IMR-90 (cell line): Measurements from ENCODE around the gene KCTD19. TPM values are rescaled to one million over a fixed set of nuclear protein-coding genes. Genes with fewer than 3 reads are reported as not detected.

ENCODE experiments used
- ATAC-seq: fragments of 200-7000 bp; cut with Tn5 transposase; 2 replicates; pipeline ENCODE4 v1.9.1; 2020; ENCODE audit warnings: low read depth, mild to moderate bottlenecking, moderate library complexity
- BruUV-seq: library from RNA; stranded (reverse); fragments of 400-500 nt; replicated peaks from 2 replicates; lab custom pipeline; 2021; lab: Mats Ljungman, UMichigan
- CTCF ChIA-PET: fragments of 300-600 bp; formaldehyde crosslinking; extraction: SDS; loops from one replicate; lab custom pipeline; 2021; ENCODE audit warnings: antibody characterized with exemption; lab: Yijun Ruan, JAX
- POLR2A ChIA-PET: fragments of 300-600 bp; sonication (Branson Sonifier 250); formaldehyde crosslinking; loops from one replicate; lab custom pipeline; 2022; ENCODE audit warnings: antibody characterized with exemption; ENCODE audit not compliant: unreplicated experiment; lab: Charles Lee
- DNase-seq: peaks from one replicate; pipeline ENCODE4 v3.0.0; 2013
- H2AFZ ChIP-seq: replicated peaks from 2 replicates; pipeline ENCODE3; 2013; ENCODE audit warnings: low read length, mild to moderate bottlenecking; ENCODE audit not compliant: poor library complexity
- H2AK5ac ChIP-seq: 2 replicates; pipeline ENCODE4 v1.6.1; 2013; ENCODE audit warnings: low read depth, low read length, inconsistent platforms
- H2AK9ac ChIP-seq: replicated peaks from 2 replicates; pipeline ENCODE3; 2013; ENCODE audit warnings: mild to moderate bottlenecking, low read depth, low read length, moderate library complexity; ENCODE audit not compliant: poor library complexity
- H2BK120ac ChIP-seq: 2 replicates; pipeline ENCODE4 v1.6.1; 2013; ENCODE audit warnings: low read depth, low read length, inconsistent platforms
- H2BK15ac ChIP-seq: 3 replicates; pipeline ENCODE4 v1.6.1; 2013; ENCODE audit warnings: low read depth, low read length, inconsistent platforms
- H2BK20ac ChIP-seq: 2 replicates; pipeline ENCODE4 v1.6.1; 2013; ENCODE audit warnings: low read depth, mild to moderate bottlenecking, inconsistent platforms, low read length, moderate library complexity
- H2BK5ac ChIP-seq: 2 replicates; pipeline ENCODE4 v1.6.1; 2013; ENCODE audit warnings: mild to moderate bottlenecking, low read depth, low read length, inconsistent platforms; ENCODE audit not compliant: poor library complexity, severe bottlenecking
- H3K14ac ChIP-seq: replicated peaks from 2 replicates; pipeline ENCODE4 v1.6.1; 2013; ENCODE audit warnings: low read depth, low read length, inconsistent platforms
- H3K18ac ChIP-seq: 2 replicates; pipeline ENCODE4 v1.6.1; 2013; ENCODE audit warnings: low read depth, low read length, control low read depth
- H3K23ac ChIP-seq: 2 replicates; pipeline ENCODE4 v1.6.1; 2013; ENCODE audit warnings: low read depth, low read length, inconsistent platforms
- H3K27ac ChIP-seq: 2 replicates; pipeline ENCODE4 v1.5.1; 2013; ENCODE audit warnings: mild to moderate bottlenecking, control low read depth, low read length; ENCODE audit not compliant: insufficient read depth
- H3K27me3 ChIP-seq: 2 replicates; pipeline ENCODE4 v1.6.1; 2013; ENCODE audit warnings: low read length; ENCODE audit not compliant: control insufficient read depth, insufficient read depth
- H3K36me3 ChIP-seq: 2 replicates; pipeline ENCODE4 v1.6.1; 2013; ENCODE audit warnings: low read length, mixed read lengths; ENCODE audit not compliant: control insufficient read depth, insufficient read depth
- H3K4ac ChIP-seq: 2 replicates; pipeline ENCODE4 v1.6.1; 2013; ENCODE audit warnings: low read depth, low read length, inconsistent platforms
- H3K4me1 ChIP-seq: 2 replicates; pipeline ENCODE4 v1.6.1; 2013; ENCODE audit warnings: low read length, mixed read lengths; ENCODE audit not compliant: control insufficient read depth, insufficient read depth
- H3K4me2 ChIP-seq: 2 replicates; pipeline ENCODE4 v1.6.1; 2013; ENCODE audit warnings: low read depth, mild to moderate bottlenecking, control low read depth, low read length, moderate library complexity
- H3K4me3 ChIP-seq: 2 replicates; pipeline ENCODE4 v1.5.1; 2013; ENCODE audit warnings: low read depth, mild to moderate bottlenecking, control low read depth, low read length, moderate library complexity; ENCODE audit not compliant: insufficient read depth
- H3K56ac ChIP-seq: 2 replicates; pipeline ENCODE4 v1.6.1; 2013; ENCODE audit warnings: low read length, inconsistent platforms; ENCODE audit not compliant: insufficient read depth; ENCODE audit errors: extremely low read depth
- H3K79me1 ChIP-seq, 2 experiments: 2 replicates each; pipeline ENCODE4 v1.6.1; 2013; ENCODE audit warnings: low read length in 2 of 2, inconsistent platforms in 1 of 2, low read depth in 1 of 2
- H3K9ac ChIP-seq: 2 replicates; pipeline ENCODE4 v1.6.1; 2013; ENCODE audit warnings: low read depth, low read length, control low read depth
- H3K9me1 ChIP-seq: 2 replicates; pipeline ENCODE4 v1.6.1; 2013; ENCODE audit warnings: low read length, inconsistent platforms; ENCODE audit not compliant: insufficient read depth
- H3K9me3 ChIP-seq: 2 replicates; pipeline ENCODE4 v1.6.1; 2013; ENCODE audit warnings: low read length; ENCODE audit not compliant: control insufficient read depth, insufficient read depth
- H4K20me1 ChIP-seq: 2 replicates; pipeline ENCODE4 v1.6.1; 2013; ENCODE audit warnings: low read length, inconsistent platforms; ENCODE audit not compliant: insufficient read depth
- H4K5ac ChIP-seq: 2 replicates; pipeline ENCODE4 v1.6.1; 2013; ENCODE audit warnings: mild to moderate bottlenecking, low read depth, low read length, control low read depth
- H4K8ac ChIP-seq, 2 experiments: 2 replicates each; pipeline ENCODE4 v1.6.1; 2013; ENCODE audit warnings: low read depth in 2 of 2, low read length in 2 of 2, control low read depth in 1 of 2, inconsistent platforms in 1 of 2
- H4K91ac ChIP-seq: 2 replicates; pipeline ENCODE4 v1.6.1; 2013; ENCODE audit warnings: low read depth, low read length, inconsistent platforms; ENCODE audit not compliant: insufficient read depth
- RCOR1 ChIP-seq: IDR thresholded peaks from 2 replicates; pipeline ENCODE4 v1.6.1; 2012; ENCODE audit warnings: mild to moderate bottlenecking, low read length, improper control_type of control experiment; ENCODE audit not compliant: insufficient replicate concordance
- SMC3 ChIP-seq: fragments of 150-350 bp; IDR thresholded peaks from 2 replicates; pipeline ENCODE4 v1.6.1; 2016; ENCODE audit warnings: low read depth, mild to moderate bottlenecking, antibody characterized with exemption, low read length, moderate library complexity
- WGBS, 2 experiments: methylation state at CpG; one replicate each; pipeline versions ENCODE4 v1.1.5 to v1.1.7; 2013; ENCODE audit warnings: missing lambda C conversion rate in 2 of 2; ENCODE audit not compliant: insufficient read length in 1 of 2; ENCODE audit errors: extremely low coverage in 2 of 2; 5-methylcytosine and 5-hydroxymethylcytosine counted together
- dilution Hi-C: fragments of 300-500 bp; cut with HindIII; formaldehyde crosslinking; loops from one replicate; pipeline ENCODE4 v1.14.3; 2018; ENCODE audit warnings: low sequenced_read_pairs; ENCODE audit not compliant: unreplicated experiment
- in situ Hi-C: fragments of 300-500 bp; cut with MboI; formaldehyde crosslinking; loops from 3 replicates; pipeline ENCODE4 v1.14.3; 2019; ENCODE audit warnings: low sequenced_read_pairs, inconsistent platforms, mixed read lengths
- intact Hi-C: fragments of 100-400 bp; cut with micrococcal nuclease; formaldehyde crosslinking; loops from 2 replicates; pipeline ENCODE4 v1.10.0; 2022
- polyA plus RNA-seq, 3 experiments: library from polyadenylated mRNA; depleted of rRNA; stranded (reverse); fragments of >200 nt; gene quantifications; 2 replicates each; pipeline ENCODE4 v1.2.3, GENCODE V29; 2012; ENCODE audit warnings: low replicate concordance in 1 of 3
- total RNA-seq: library from RNA; depleted of rRNA; stranded (reverse); fragments of >200 nt; gene quantifications from 2 replicates; pipeline ENCODE4 v1.2.3, GENCODE V29; 2012

The KCTD19 gene
- total and polyA plus RNA-seq, 2 of the 4 experiments (the other 2 are of a cell fraction) = under 0.01 to 0.07 TPM

DNA sequence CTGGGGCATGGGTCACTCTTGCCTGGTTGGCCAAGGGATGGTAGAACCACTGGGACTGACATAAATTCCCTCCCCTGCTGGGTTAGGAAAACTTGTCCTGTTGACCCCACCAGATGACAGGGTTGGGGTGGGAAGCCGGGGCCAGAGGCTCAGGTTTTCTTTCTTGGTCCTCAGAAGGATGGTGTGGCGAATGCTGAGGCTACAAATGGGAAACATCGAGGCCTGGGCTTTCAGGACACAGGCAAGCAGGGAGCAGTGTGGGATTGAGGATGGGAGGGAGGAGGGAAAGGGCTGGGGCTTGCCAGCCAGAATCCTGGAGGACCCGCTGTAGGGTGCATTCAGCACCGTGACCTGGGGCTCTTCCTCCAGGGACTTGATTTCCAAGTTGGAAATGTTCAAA is 61.7 kb downstream of the KCTD19 start:
- ATAC-seq (no peak), DNase-seq (no peak)
- Histone ChIP-seq H3K9me1 (peaks cover 10% of the 10 kb centered on the region; the same call in 1 of the 2 replicates), H3K18ac (no peak overlapping the region), H3K14ac (no peak overlapping the region), H3K4ac (0 out of 2 replicates have a peak overlapping the region, but pooled peaks have one; percentile 13), H3K4me2 (no peak overlapping the region), H3K4me3 (no peak overlapping the region), H3K27me3 (no peaks in the 10 kb centered on the region), H3K9ac (no peak overlapping the region), H4K5ac (no peak overlapping the region), H2BK20ac (no peak overlapping the region), H2BK120ac (no peak overlapping the region), H2AFZ (no peak overlapping the region), H4K8ac (no peak overlapping the region), H4K20me1 (no peaks in the 10 kb centered on the region), H3K79me1 (no peaks in the 10 kb centered on the region; a peak in 1 of 4 replicates), H2BK15ac (no peak overlapping the region), H4K91ac (no peak overlapping the region), H3K23ac (no peak overlapping the region), H2AK5ac (no peak overlapping the region), H3K56ac (no peak overlapping the region), H2AK9ac (no peak overlapping the region), H2BK5ac (no peak overlapping the region), H3K36me3 (no peaks in the 10 kb centered on the region), H3K9me3 (no peaks in the 10 kb centered on the region), H3K27ac (no peak overlapping the region), H3K4me1 (peaks cover 9% of the 10 kb centered on the region)
- 71% methylated on average over 3 of the region's 5 CpGs; no CpG with 5 or more reads in 1 of the 2 experiments for WGBS, 2 experiments
- intact Hi-C loops (loop anchor here (5.0 kb wide), 1 partner anchor 162 kb away; no protein-coding TSS in a partner anchor), in situ Hi-C loops (no loop called here), dilution Hi-C loops (no loop called here)
- no TSS peak for BruUV-seq
- ChIA-PET POLR2A (no interaction called here), CTCF (interaction anchor here (0.6 to 1.1 kb wide), 2 partner anchors 73 to 74 kb away, joined by 4 read pairs; no protein-coding TSS in a partner anchor)
- no peak for TF ChIP-seq SMC3
- no peak for TF ChIP-seq RCOR1
